Uterus (tissue), 2 donors: ENCODE measurements around the gene COL8A1.

Source experiments
- POLR2A ChIP-seq, 2 donors: fragments of 450-650 bp; IDR thresholded peaks; one replicate each; pipeline ENCODE4 v1.6.1; 2016; ENCODE audit warnings: antibody characterized with exemption in 2 of 2, mild to moderate bottlenecking in 1 of 2, moderate library complexity in 1 of 2
- TF ChIP-seq, protein P1 (sequence below), 4 experiments: fragments of 200-600 bp in 2 of 4; fragments of 450-650 bp in 2 of 4; sonication (generic) in 2 of 4; IDR thresholded peaks; one replicate each; pipeline ENCODE4 v1.5.1; 2016 to 2019; ENCODE audit warnings: antibody characterized with exemption in 4 of 4, mild to moderate bottlenecking in 2 of 4, moderate library complexity in 1 of 4

DNA sequence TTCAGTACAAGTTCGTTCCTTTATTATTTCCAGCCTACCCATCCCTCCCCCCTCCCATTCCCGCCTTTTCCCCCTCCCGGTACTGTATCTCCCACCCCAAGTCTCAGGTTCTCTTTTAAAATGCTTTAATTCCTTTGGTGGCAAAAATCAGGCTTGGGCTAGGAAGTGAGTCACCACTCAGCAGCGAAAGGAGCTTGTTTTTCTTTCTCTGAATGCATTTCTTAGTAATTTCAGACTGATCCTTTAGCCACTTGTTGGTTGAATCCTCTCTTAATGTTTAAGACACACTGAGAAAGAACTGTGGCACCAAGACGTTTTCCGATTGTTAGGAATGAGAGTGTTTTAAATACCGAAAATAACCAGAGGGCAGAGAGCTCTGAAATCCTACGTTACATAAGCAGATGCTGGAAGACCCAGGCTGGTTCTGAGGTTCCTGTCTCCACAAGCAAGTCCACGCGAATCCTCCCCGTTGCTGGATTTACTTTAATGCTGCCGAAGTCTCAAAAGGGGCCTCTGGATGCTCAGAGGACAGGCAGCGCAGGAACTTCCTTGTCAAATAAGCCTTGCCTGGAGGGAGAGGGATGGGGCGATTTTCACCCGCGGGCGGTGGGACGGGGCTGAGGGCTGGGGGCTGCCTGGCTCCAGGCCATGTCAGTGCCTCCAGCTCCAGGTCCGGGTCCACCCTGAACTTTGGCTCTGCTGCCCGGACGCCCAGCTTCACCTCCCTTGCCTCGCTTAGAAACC lies 854 bp upstream of the COL8A1 start:
- TF ChIP-seq, protein P1, sequence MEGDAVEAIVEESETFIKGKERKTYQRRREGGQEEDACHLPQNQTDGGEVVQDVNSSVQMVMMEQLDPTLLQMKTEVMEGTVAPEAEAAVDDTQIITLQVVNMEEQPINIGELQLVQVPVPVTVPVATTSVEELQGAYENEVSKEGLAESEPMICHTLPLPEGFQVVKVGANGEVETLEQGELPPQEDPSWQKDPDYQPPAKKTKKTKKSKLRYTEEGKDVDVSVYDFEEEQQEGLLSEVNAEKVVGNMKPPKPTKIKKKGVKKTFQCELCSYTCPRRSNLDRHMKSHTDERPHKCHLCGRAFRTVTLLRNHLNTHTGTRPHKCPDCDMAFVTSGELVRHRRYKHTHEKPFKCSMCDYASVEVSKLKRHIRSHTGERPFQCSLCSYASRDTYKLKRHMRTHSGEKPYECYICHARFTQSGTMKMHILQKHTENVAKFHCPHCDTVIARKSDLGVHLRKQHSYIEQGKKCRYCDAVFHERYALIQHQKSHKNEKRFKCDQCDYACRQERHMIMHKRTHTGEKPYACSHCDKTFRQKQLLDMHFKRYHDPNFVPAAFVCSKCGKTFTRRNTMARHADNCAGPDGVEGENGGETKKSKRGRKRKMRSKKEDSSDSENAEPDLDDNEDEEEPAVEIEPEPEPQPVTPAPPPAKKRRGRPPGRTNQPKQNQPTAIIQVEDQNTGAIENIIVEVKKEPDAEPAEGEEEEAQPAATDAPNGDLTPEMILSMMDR (IDR thresholded peaks at IDR 0.05), result no peak
- TF ChIP-seq POLR2A (IDR thresholded peaks at IDR 0.05), result no peak
